AG09309 (cell line): ENCODE results near the gene INTS11.

Source experiments
- DNase-seq: peaks from one replicate; pipeline ENCODE4 v3.0.0-alpha.2; 2010; ENCODE audit warnings: low read depth
- H3K4me3 ChIP-seq: 2 replicates; pipeline ENCODE4 v1.5.1; 2011; ENCODE audit warnings: mild to moderate bottlenecking, low read depth, low read length, moderate library complexity; ENCODE audit not compliant: control insufficient read depth
- CTCF ChIP-seq: IDR thresholded peaks from 2 replicates; pipeline ENCODE4 v1.5.1; 2011; ENCODE audit warnings: mild to moderate bottlenecking, low read depth, low read length, inconsistent platforms; ENCODE audit not compliant: insufficient read depth, control insufficient read depth; ENCODE audit errors: missing control alignments

INTS11 gene

GRCh38 chr1:1342061-1342562, 17.7 kb upstream of the INTS11 start:
- no peak for TF ChIP-seq CTCF
- H3K4me3 ChIP-seq: no peak overlapping the region
- DNase-seq: no peak

DNA sequence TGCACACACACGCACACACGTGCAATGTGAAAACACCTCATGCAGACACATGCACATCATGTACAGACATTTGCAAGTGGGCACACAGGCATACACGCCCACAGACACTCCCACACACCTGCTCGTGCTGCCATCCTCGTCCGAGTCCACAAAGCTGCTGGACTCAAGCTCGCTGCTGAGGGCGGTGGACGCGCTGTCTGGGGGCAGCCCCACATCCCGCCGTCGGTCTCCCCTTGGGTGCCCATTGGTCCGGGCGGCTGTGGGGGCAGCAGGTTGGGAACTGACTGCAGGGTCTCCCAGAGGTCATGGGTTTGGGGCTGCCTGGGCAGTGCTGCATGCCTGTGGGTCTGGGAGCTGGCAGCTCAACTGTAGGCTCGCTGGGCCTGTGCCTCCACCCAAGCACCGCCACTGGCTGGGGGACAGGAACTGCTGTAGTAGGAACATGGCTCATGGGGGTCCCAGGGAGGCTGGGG, 17.1 kb upstream of the INTS11 start:
- DNase-seq: no peak
- no peak for TF ChIP-seq CTCF
- H3K4me3 ChIP-seq: no peak overlapping the region

DNA sequence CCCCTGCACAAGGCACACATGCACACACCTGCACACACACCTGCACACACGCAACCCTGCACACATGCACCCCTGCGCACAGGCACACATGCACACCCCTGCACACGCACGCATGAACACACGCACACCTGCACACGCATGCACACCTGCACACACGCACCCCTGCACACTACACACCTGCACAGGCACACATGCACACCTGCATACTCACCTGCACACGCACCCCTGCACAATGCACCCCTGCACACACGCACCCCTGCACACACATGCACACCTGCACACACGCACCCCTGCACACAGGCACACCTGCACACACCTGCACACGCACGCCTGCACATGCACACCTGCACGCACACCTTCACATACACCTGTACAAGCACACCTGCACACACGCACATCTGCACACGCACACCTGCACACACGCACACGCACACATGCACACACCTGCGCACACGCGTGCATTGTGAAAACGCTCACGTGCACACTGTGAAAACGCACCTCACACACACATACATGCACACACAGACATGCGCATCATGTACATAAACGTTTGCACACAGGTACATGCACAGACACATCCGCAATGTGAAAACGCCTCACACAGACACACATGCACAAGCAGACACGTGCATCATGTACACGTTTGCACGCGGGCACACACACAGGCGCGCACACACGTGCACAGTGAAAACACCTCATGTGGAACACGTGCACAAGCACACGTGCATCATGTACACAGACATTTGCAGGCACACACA, 16.5 kb upstream of the INTS11 start:
- no peak for TF ChIP-seq CTCF
- DNase-seq: no peak
- H3K4me3 ChIP-seq: no peak overlapping the region

DNA sequence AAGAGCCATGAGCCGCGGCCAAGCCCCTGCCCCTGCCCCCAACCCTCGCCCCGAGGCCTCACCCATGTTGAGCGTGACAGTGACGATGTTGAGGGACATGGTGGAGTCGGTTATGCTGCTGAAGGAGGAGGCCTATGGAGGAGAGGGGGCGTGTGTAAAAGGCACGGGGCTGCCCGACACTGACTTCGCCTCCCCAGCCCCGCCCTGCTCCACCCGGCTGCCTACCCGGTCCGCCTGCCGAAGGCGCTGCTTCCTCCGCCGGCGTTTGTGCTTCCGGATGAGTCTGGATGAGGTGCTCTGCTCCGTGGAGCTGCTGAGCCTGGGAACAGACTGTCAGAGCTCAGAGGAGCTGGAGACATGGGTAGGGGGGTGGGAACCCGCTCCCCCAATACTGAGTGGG, 15.7 kb upstream of the INTS11 start:
- DNase-seq: no peak
- no peak overlapping the region for H3K4me3 ChIP-seq
- no peak for TF ChIP-seq CTCF

GRCh38 chr1:1338278-1338677, 13.8 kb upstream of the INTS11 start:
- TF ChIP-seq CTCF: no peak
- H3K4me3 ChIP-seq: no peak overlapping the region
- DNase-seq: no peak

- TF ChIP-seq CTCF: no peak
- DNase-seq: no peak
- H3K4me3 ChIP-seq: no peak overlapping the region
Observed at GRCh38 chr1:1337793-1338147, 13.3 kb upstream of the INTS11 start.
